Smooth muscle cell (in vitro differentiated cells): Measurements from ENCODE around the gene FOXJ3. TPM values are rescaled to one million over a fixed set of nuclear protein-coding genes. Genes with fewer than 3 reads are reported as not detected.

Source experiments
- DNase-seq: peaks from one replicate; lab custom pipeline; 2025; ENCODE audit not compliant: unreplicated experiment; lab: John Stamatoyannopoulos, UW
- H2AFZ ChIP-seq: fragments of 200-600 bp; sonication (generic); 2 replicates; pipeline ENCODE4 v1.6.0; 2016; ENCODE audit warnings: antibody characterized with exemption, low read depth, mild to moderate bottlenecking
- H3F3A ChIP-seq: fragments of 200-600 bp; sonication (generic); 2 replicates; pipeline ENCODE4 v1.6.0; 2017; ENCODE audit warnings: antibody characterized with exemption, low read depth
- H3K27ac ChIP-seq: fragments of 200-600 bp; sonication (generic); 2 replicates; pipeline ENCODE4 v1.5.1; 2016; ENCODE audit warnings: low read depth, mild to moderate bottlenecking
- H3K27me3 ChIP-seq: fragments of 200-600 bp; sonication (generic); 2 replicates; pipeline ENCODE4 v1.6.1; 2016; ENCODE audit warnings: low read depth, mild to moderate bottlenecking
- H3K36me3 ChIP-seq: fragments of 200-600 bp; sonication (generic); 2 replicates; pipeline ENCODE4 v1.5.1; 2016; ENCODE audit warnings: low read depth
- H3K4me1 ChIP-seq: fragments of 200-600 bp; sonication (generic); 2 replicates; pipeline ENCODE4 v1.5.1; 2016; ENCODE audit warnings: low read depth
- H3K4me2 ChIP-seq: fragments of 200-600 bp; sonication (generic); 2 replicates; pipeline ENCODE4 v1.6.0; 2016; ENCODE audit warnings: mild to moderate bottlenecking
- H3K4me3 ChIP-seq: fragments of 200-600 bp; sonication (generic); 2 replicates; pipeline ENCODE4 v1.5.1; 2016; ENCODE audit warnings: mild to moderate bottlenecking
- H3K79me2 ChIP-seq: fragments of 200-600 bp; sonication (generic); 2 replicates; pipeline ENCODE4 v1.6.0; 2016; ENCODE audit warnings: low read depth, mild to moderate bottlenecking
- H3K9ac ChIP-seq: fragments of 200-600 bp; sonication (generic); 2 replicates; pipeline ENCODE4 v1.6.0; 2016; ENCODE audit warnings: low read depth
- H3K9me3 ChIP-seq: fragments of 200-600 bp; sonication (generic); replicated peaks from 2 replicates; pipeline ENCODE4 v1.5.1; 2016; ENCODE audit warnings: low read depth
- H4K20me1 ChIP-seq: fragments of 200-600 bp; sonication (generic); 2 replicates; pipeline ENCODE4 v1.6.0; 2016; ENCODE audit warnings: low read depth
- CTCF ChIP-seq: fragments of 200-600 bp; sonication (generic); IDR thresholded peaks from 2 replicates; pipeline ENCODE4 v1.5.1; 2017; ENCODE audit warnings: borderline replicate concordance, mild to moderate bottlenecking, antibody characterized with exemption; ENCODE audit not compliant: insufficient read depth, poor library complexity, severe bottlenecking
- WGBS: methylation state at CpG from one replicate; pipeline ENCODE4 v1.1.7; 2016; ENCODE audit warnings: low lambda C conversion rate; 5-methylcytosine and 5-hydroxymethylcytosine counted together
- polyA plus RNA-seq: library from polyadenylated mRNA; unstranded; fragments of >200 nt; fragmentation: Nextera tagmentation; extraction: Ambion mirVana; gene quantifications from 2 replicates; pipeline ENCODE4 v1.2.1, GENCODE V29; 2016
- total RNA-seq: library from RNA; depleted of rRNA; stranded (reverse); fragments of >200 nt; gene quantifications from 2 replicates; pipeline ENCODE4 v1.2.3, GENCODE V29; 2014

FOXJ3 gene
- total and polyA plus RNA-seq, 2 experiments from 2014 or later, result 19.3 to 40.9 TPM

- Histone ChIP-seq H3K27ac (peak overlapping the region; percentile 59), H3K4me2 (no peak overlapping the region), H3K79me2 (no peaks in the 10 kb centered on the region), H2AFZ (no peak overlapping the region), H3K4me3 (no peak overlapping the region), H4K20me1 (peaks cover 3% of the 10 kb centered on the region), H3F3A (no peaks in the 10 kb centered on the region), H3K27me3 (no peaks in the 10 kb centered on the region), H3K9me3 (no peaks in the 10 kb centered on the region), H3K36me3 (peaks cover 4% of the 10 kb centered on the region), H3K4me1 (no peaks in the 10 kb centered on the region), H3K9ac (no peak overlapping the region)
- WGBS, result 85% methylated on average over 3 of the region's 3 CpGs
- no peak for DNase-seq
- no peak for TF ChIP-seq CTCF
Measured at GRCh38 chr1:42186152-42186551, 148.9 kb downstream of the FOXJ3 start.

- Histone ChIP-seq H3K4me3 (no peak overlapping the region), H3K27me3 (no peaks in the 10 kb centered on the region), H3F3A (peaks cover 11% of the 10 kb centered on the region), H3K4me1 (no peaks in the 10 kb centered on the region), H3K4me2 (no peak overlapping the region), H3K79me2 (no peaks in the 10 kb centered on the region), H3K27ac (no peak overlapping the region), H3K9me3 (no peaks in the 10 kb centered on the region), H3K9ac (no peak overlapping the region), H2AFZ (no peak overlapping the region), H4K20me1 (peaks cover 6% of the 10 kb centered on the region), H3K36me3 (peaks cover 4% of the 10 kb centered on the region)
- 90% methylated on average over 3 of the region's 3 CpGs for WGBS
- DNase-seq, result no peak
- TF ChIP-seq CTCF, result no peak
Measured at GRCh38 chr1:42184616-42185015, 150.4 kb downstream of the FOXJ3 start.

GRCh38 chr1:42183957-42184268 lies 151.1 kb downstream of the FOXJ3 start:
- H3K36me3 ChIP-seq, result peaks cover 4% of the 10 kb centered on the region
- H3K27me3 ChIP-seq, result no peaks in the 10 kb centered on the region
- WGBS, result 90% methylated on average over 6 of the region's 6 CpGs
- H3K9me3 ChIP-seq, result no peaks in the 10 kb centered on the region
- DNase-seq, result no peak
- H3K4me2 ChIP-seq, result no peak overlapping the region
- H4K20me1 ChIP-seq, result peaks cover 12% of the 10 kb centered on the region
- no peak overlapping the region for H3K27ac ChIP-seq
- no peak overlapping the region for H3K9ac ChIP-seq
- no peaks in the 10 kb centered on the region for H3K79me2 ChIP-seq
- no peaks in the 10 kb centered on the region for H3K4me1 ChIP-seq
- H2AFZ ChIP-seq, result no peak overlapping the region
- H3K4me3 ChIP-seq, result no peak overlapping the region
- TF ChIP-seq CTCF, result no peak
- H3F3A ChIP-seq, result peaks cover 13% of the 10 kb centered on the region

GRCh38 chr1:42183210-42183956 lies 151.7 kb downstream of the FOXJ3 start:
- peaks cover 18% of the 10 kb centered on the region for H4K20me1 ChIP-seq
- H3K4me1 ChIP-seq, result no peaks in the 10 kb centered on the region
- DNase-seq, result no peak
- H3F3A ChIP-seq, result peaks cover 16% of the 10 kb centered on the region
- no peak overlapping the region for H3K4me2 ChIP-seq
- no peaks in the 10 kb centered on the region for H3K79me2 ChIP-seq
- H2AFZ ChIP-seq, result no peak overlapping the region
- H3K9ac ChIP-seq, result no peak overlapping the region
- WGBS, result 80% methylated on average over 3 of the region's 7 CpGs
- no peaks in the 10 kb centered on the region for H3K9me3 ChIP-seq
- no peak overlapping the region for H3K4me3 ChIP-seq
- H3K27me3 ChIP-seq, result no peaks in the 10 kb centered on the region
- no peak for TF ChIP-seq CTCF
- no peak overlapping the region for H3K27ac ChIP-seq
- peaks cover under 1% of the 10 kb centered on the region for H3K36me3 ChIP-seq
